ENCODE data around the gene SLC35F3. TPM values are rescaled to one million over a fixed set of nuclear protein-coding genes. Genes with fewer than 3 reads are reported as not detected.

SLC35F3 gene
- 1 to 10 TPM in 1 of 2 donors, under 1 TPM in 1; 0.24 to 2.4 TPM for total RNA-seq

DNA sequence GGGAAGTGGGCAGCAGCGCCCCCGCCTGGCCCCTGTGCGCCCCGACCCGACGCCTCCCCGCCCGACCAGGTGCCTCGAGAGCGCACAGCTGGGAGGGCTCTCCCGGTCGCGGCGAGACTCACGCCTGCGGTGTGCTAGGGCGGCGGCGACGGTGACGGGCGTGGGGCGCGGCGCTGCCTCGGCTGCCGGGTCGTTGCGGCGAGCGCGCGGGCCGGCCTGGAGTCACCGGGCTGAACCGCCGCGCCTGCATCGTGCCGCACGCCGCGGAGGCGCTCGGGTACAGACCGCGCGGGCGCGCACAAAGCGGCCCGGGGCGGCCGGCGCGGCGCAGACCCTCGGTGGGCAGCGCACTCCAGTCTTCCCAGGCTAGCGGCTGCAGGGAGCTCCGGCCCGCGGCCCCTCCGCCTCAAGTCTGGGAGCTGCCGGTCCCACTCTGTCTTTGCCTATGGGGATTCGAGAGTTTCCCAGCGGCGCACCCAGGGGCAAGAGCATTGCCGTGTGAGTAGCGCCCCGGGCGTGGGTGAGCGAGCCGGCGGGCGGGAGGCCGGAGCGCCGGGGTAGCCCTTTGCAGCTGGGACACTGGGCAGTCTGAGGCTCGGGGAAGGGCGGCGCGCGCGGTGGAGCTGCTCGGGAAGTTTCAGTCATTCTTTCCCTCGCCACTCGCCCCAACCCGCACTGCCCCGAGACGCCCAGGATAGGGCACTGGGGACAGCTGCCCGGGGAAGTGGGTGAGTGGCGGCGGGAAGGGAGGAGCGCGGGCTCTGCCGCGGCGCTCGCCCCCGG lies at the start of gene SLC35F3:
TSS of gene SLC35F3 (plus strand) at position 44 of the 783 bp plus-strand sequence.
- H3K27ac Mint-ChIP-seq: peak within 1 kb of the TSS; percentile 28
- H3K4me3 Mint-ChIP-seq: peak within 1 kb of the TSS; percentile 67 to 77
- ATAC-seq (replicated peaks in 1 of 2) (peak; percentile 69 to 70), DNase-seq (peak; percentile 20 to 43)
- peaks cover 5% of the 10 kb centered on the region for H3K4me1 Mint-ChIP-seq (ENCODE audit: low read depth)
- H3K27me3 Mint-ChIP-seq (ENCODE audit: low read depth): peaks cover 66% of the 10 kb centered on the region
- peaks cover 0 to 3% of the 10 kb centered on the region in 2 donors for H3K9me3 Mint-ChIP-seq
- peaks cover 5 to 8% of the 10 kb centered on the region in 2 donors for H3K36me3 Mint-ChIP-seq (ENCODE audit: insufficient read depth in 2 of 2)

DNA sequence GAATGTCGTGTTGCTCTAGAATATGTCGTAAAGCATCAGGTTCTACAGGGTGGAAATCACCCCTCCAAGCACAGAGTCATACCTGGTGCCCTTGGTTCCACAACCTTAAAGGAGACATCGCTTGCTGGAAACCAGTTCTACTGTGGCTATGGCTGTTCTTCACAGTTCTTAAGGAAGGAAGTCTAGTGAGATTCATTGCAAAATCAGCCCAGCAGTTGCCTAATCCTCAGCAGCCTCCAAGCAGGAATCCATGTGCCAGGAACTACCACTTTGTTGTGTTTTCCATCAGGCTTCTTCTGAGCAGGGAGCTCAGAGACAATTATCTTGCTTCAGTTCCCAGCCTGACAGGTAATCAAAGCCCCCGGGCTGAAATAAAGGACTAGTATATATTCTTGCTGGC lies 45.0 kb upstream of the SLC35F3 start:
- ATAC-seq (replicated peaks in 1 of 2) (no peak), DNase-seq (no peak)
- Mint-ChIP-seq H3K27me3 (ENCODE audit: low read depth) (no peaks in the 10 kb centered on the region), H3K4me1 (ENCODE audit: low read depth) (no peaks in the 10 kb centered on the region), H3K36me3 (ENCODE audit: insufficient read depth in 2 of 2) (no peaks in the 10 kb centered on the region), H3K27ac (no peak overlapping the region), H3K9me3 (peaks cover 4 to 6% of the 10 kb centered on the region in 2 donors), H3K4me3 (no peak overlapping the region)

- no peak overlapping the region for H3K27ac Mint-ChIP-seq
- no peaks in the 10 kb centered on the region for H3K4me1 Mint-ChIP-seq (ENCODE audit: low read depth)
- peaks cover 12 to 17% of the 10 kb centered on the region in 2 donors for H3K9me3 Mint-ChIP-seq
- H3K36me3 Mint-ChIP-seq (ENCODE audit: insufficient read depth in 2 of 2): peaks cover 0 to 2% of the 10 kb centered on the region in 2 donors
- H3K4me3 Mint-ChIP-seq: no peak overlapping the region
- H3K27me3 Mint-ChIP-seq (ENCODE audit: low read depth): no peaks in the 10 kb centered on the region
- no peak for ATAC-seq (replicated peaks in 1 of 2)
- no peak for DNase-seq
Observed at GRCh38 chr1:233863901-233864545, 40.5 kb upstream of the SLC35F3 start.

GRCh38 chr1:233864578-233864977 lies 39.9 kb upstream of the SLC35F3 start:
- ATAC-seq (replicated peaks in 1 of 2) (no peak), DNase-seq (no peak)
- H3K27me3 Mint-ChIP-seq (ENCODE audit: low read depth): no peaks in the 10 kb centered on the region
- peaks cover 0 to 2% of the 10 kb centered on the region in 2 donors for H3K36me3 Mint-ChIP-seq (ENCODE audit: insufficient read depth in 2 of 2)
- H3K4me3 Mint-ChIP-seq: no peak overlapping the region
- H3K4me1 Mint-ChIP-seq (ENCODE audit: low read depth): no peaks in the 10 kb centered on the region
- peaks cover 12 to 17% of the 10 kb centered on the region in 2 donors for H3K9me3 Mint-ChIP-seq
- H3K27ac Mint-ChIP-seq: no peak overlapping the region

DNA sequence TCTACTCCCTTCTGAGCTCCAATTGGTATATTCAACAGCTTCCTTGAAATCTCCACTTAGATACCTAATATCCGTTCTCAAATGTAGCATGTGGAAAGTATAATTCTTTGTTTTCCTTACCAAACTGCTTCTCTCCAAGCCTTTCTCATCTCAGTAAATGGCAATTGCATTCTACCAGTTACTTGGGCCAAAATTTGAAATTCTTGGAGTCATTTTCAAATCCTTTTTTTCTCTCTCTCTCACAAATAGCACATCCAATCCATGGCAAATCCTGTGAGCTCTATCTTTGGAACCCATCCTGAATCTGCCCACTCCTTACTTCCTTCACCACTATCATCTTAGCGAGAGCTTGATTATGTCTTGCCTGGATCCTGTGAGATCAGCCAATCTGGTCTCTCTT lies 39.3 kb upstream of the SLC35F3 start:
- H3K36me3 Mint-ChIP-seq (ENCODE audit: insufficient read depth in 2 of 2): peaks cover 0 to 2% of the 10 kb centered on the region in 2 donors
- H3K27me3 Mint-ChIP-seq (ENCODE audit: low read depth): no peaks in the 10 kb centered on the region
- H3K27ac Mint-ChIP-seq: no peak overlapping the region
- DNase-seq: no peak
- no peak for ATAC-seq (replicated peaks in 1 of 2)
- H3K9me3 Mint-ChIP-seq: peaks cover 15 to 17% of the 10 kb centered on the region in 2 donors
- H3K4me3 Mint-ChIP-seq: no peak overlapping the region
- H3K4me1 Mint-ChIP-seq (ENCODE audit: low read depth): no peaks in the 10 kb centered on the region

GRCh38 chr1:233865902-233866301 lies 38.6 kb upstream of the SLC35F3 start:
- ATAC-seq (replicated peaks in 1 of 2): no peak
- H3K27me3 Mint-ChIP-seq (ENCODE audit: low read depth): no peaks in the 10 kb centered on the region
- no peak for DNase-seq
- H3K4me3 Mint-ChIP-seq: no peak overlapping the region
- H3K27ac Mint-ChIP-seq: no peak overlapping the region
- H3K36me3 Mint-ChIP-seq (ENCODE audit: insufficient read depth in 2 of 2): peaks cover 0 to 2% of the 10 kb centered on the region in 2 donors
- no peaks in the 10 kb centered on the region for H3K4me1 Mint-ChIP-seq (ENCODE audit: low read depth)
- peaks cover 15 to 17% of the 10 kb centered on the region in 2 donors for H3K9me3 Mint-ChIP-seq

- Mint-ChIP-seq H3K36me3 (ENCODE audit: insufficient read depth in 2 of 2) (peaks cover 0 to 2% of the 10 kb centered on the region in 2 donors), H3K9me3 (peaks cover 15 to 17% of the 10 kb centered on the region in 2 donors), H3K4me3 (no peak overlapping the region), H3K27ac (no peak overlapping the region), H3K4me1 (ENCODE audit: low read depth) (no peaks in the 10 kb centered on the region), H3K27me3 (ENCODE audit: low read depth) (no peaks in the 10 kb centered on the region)
- no peak for ATAC-seq (replicated peaks in 1 of 2)
- DNase-seq: no peak
Observed at GRCh38 chr1:233867028-233867427, 37.4 kb upstream of the SLC35F3 start.

DNA sequence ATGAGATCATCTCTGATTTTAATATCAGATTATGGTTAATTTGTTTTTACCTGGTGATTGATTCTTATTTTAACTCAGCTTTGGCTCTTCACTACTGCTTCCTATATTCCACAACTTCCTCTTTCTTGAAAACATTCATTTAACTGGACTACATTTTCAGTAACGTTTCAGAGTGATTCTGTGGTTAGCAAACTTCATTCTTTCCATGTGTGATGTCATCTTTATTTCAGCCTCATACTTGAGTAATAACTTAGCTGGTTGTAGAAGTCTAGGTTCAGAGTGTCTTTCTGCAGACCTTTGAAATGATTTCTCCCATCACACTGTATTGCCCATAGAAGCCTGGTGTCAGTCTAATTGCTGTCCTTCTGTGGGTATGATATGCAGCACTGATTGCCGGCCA lies 36.0 kb upstream of the SLC35F3 start:
- DNase-seq: no peak

GRCh38 chr1:233869680-233870079 lies 34.8 kb upstream of the SLC35F3 start:
- Mint-ChIP-seq H3K36me3 (ENCODE audit: insufficient read depth in 2 of 2) (peaks cover 0 to 2% of the 10 kb centered on the region in 2 donors), H3K27me3 (ENCODE audit: low read depth) (no peaks in the 10 kb centered on the region), H3K4me1 (ENCODE audit: low read depth) (no peaks in the 10 kb centered on the region), H3K9me3 (peaks cover 11% of the 10 kb centered on the region in 2 donors), H3K27ac (no peak overlapping the region), H3K4me3 (no peak overlapping the region)
- DNase-seq (no peak), ATAC-seq (replicated peaks in 1 of 2) (no peak)

More for the DNA sequence above, 36.0 kb upstream of the SLC35F3 start:
- Mint-ChIP-seq H3K9me3 (peaks cover 15 to 17% of the 10 kb centered on the region in 2 donors), H3K27ac (no peak overlapping the region), H3K36me3 (ENCODE audit: insufficient read depth in 2 of 2) (peaks cover 0 to 2% of the 10 kb centered on the region in 2 donors), H3K4me1 (ENCODE audit: low read depth) (no peaks in the 10 kb centered on the region), H3K27me3 (ENCODE audit: low read depth) (no peaks in the 10 kb centered on the region), H3K4me3 (no peak overlapping the region)
- no peak for ATAC-seq (replicated peaks in 1 of 2)

GRCh38 chr1:233873666-233874065 lies 30.8 kb upstream of the SLC35F3 start:
- no peaks in the 10 kb centered on the region for H3K27me3 Mint-ChIP-seq (ENCODE audit: low read depth)
- DNase-seq (no peak), ATAC-seq (replicated peaks in 1 of 2) (no peak)
- H3K4me3 Mint-ChIP-seq: no peak overlapping the region
- no peaks in the 10 kb centered on the region for H3K36me3 Mint-ChIP-seq (ENCODE audit: insufficient read depth in 2 of 2)
- H3K9me3 Mint-ChIP-seq: peaks cover 2 to 3% of the 10 kb centered on the region in 2 donors
- H3K4me1 Mint-ChIP-seq (ENCODE audit: low read depth): no peaks in the 10 kb centered on the region
- H3K27ac Mint-ChIP-seq: no peak overlapping the region

- Mint-ChIP-seq H3K4me1 (ENCODE audit: low read depth) (no peaks in the 10 kb centered on the region), H3K9me3 (peaks cover 6 to 8% of the 10 kb centered on the region in 2 donors), H3K36me3 (ENCODE audit: insufficient read depth in 2 of 2) (no peaks in the 10 kb centered on the region), H3K4me3 (no peak overlapping the region), H3K27ac (no peak overlapping the region), H3K27me3 (ENCODE audit: low read depth) (peaks cover 5% of the 10 kb centered on the region)
- ATAC-seq (replicated peaks in 1 of 2): no peak
- no peak for DNase-seq
Observed at GRCh38 chr1:233879841-233880240, 24.6 kb upstream of the SLC35F3 start.

- H3K27ac Mint-ChIP-seq: no peak overlapping the region
Observed at GRCh38 chr1:233883671-233884070, 20.8 kb upstream of the SLC35F3 start.

GRCh38 chr1:233884461-233885151 lies 19.9 kb upstream of the SLC35F3 start:
- Mint-ChIP-seq H3K27me3 (ENCODE audit: low read depth) (peaks cover 5% of the 10 kb centered on the region), H3K36me3 (ENCODE audit: insufficient read depth in 2 of 2) (peaks cover 0 to 2% of the 10 kb centered on the region in 2 donors), H3K4me3 (no peak overlapping the region), H3K27ac (no peak overlapping the region), H3K9me3 (peaks cover 7 to 14% of the 10 kb centered on the region in 2 donors), H3K4me1 (ENCODE audit: low read depth) (no peaks in the 10 kb centered on the region)
- DNase-seq: no peak
- ATAC-seq (replicated peaks in 1 of 2): no peak

More at GRCh38 chr1:233883671-233884070, 20.8 kb upstream of the SLC35F3 start:
- Mint-ChIP-seq H3K4me3 (no peak overlapping the region), H3K27me3 (ENCODE audit: low read depth) (peaks cover 5% of the 10 kb centered on the region), H3K9me3 (peaks cover 4 to 8% of the 10 kb centered on the region in 2 donors), H3K4me1 (ENCODE audit: low read depth) (no peaks in the 10 kb centered on the region), H3K36me3 (ENCODE audit: insufficient read depth in 2 of 2) (no peaks in the 10 kb centered on the region)
- DNase-seq: no peak
- ATAC-seq (replicated peaks in 1 of 2): no peak
